ENCODE measurements around the gene PDPK1. TPM values are rescaled to one million over a fixed set of nuclear protein-coding genes. Genes with fewer than 3 reads are reported as not detected.

Gene PDPK1
- total RNA-seq, 2 donors from 2014 or later: 29.2 to 30.3 TPM

DNA sequence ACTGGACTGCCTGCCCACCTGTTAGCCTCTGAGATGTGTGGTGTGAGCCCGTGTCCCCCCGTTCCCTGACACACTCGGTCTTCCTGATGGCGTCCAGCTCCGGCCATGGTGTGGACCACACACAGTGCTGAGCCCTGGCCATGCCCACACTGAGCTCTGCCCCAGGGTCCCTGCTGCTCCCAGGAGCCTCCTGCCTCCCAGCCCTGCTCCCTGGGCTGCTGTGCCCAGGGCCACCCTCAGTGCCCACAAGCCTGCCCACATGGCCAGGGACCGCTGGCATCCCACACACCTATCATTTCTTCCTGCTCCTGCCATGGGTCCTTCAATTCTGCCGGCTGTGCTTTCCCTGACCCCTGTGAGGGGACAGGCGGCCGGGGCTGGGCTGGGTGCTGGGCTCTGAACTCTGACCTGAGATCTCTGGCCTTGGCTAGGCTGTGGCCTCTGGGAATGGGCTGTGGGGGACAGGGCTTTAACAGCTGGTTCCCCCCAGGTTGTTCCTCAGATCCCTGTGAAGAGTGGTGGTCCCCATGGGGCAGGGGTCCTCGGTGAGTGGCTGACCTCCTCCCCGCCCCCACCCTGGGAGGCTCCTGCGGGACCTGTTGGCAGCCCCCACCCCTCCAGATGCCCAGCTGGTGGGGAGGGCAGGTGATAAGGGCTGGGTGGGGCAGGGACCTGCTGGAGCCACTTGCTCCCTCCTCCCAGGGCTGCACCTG, 10.6 kb upstream of the PDPK1 start:
- Mint-ChIP-seq H3K4me3 (no peak overlapping the region), H3K36me3 (ENCODE audit: low read depth) (peaks cover 33% of the 10 kb centered on the region), H3K9me3 (no peaks in the 10 kb centered on the region), H3K4me1 (peaks cover 8% of the 10 kb centered on the region), H3K27me3 (ENCODE audit: insufficient read depth) (no peaks in the 10 kb centered on the region), H3K27ac (no peak overlapping the region)
- H3K27me3 ChIP-seq (ENCODE audit: control insufficient read depth, insufficient read depth, low read length, poor library complexity, severe bottlenecking): no peaks in the 10 kb centered on the region
- no peaks in the 10 kb centered on the region for H3K9me3 ChIP-seq (ENCODE audit: control insufficient read depth, low read length)
- no peak overlapping the region for H3K4me3 ChIP-seq (ENCODE audit: low read length)
- DNase-seq: no peak
- peaks cover 2% of the 10 kb centered on the region for H3K4me1 ChIP-seq (ENCODE audit: control insufficient read depth, insufficient read depth, low read length)
- TF ChIP-seq, protein P1, sequence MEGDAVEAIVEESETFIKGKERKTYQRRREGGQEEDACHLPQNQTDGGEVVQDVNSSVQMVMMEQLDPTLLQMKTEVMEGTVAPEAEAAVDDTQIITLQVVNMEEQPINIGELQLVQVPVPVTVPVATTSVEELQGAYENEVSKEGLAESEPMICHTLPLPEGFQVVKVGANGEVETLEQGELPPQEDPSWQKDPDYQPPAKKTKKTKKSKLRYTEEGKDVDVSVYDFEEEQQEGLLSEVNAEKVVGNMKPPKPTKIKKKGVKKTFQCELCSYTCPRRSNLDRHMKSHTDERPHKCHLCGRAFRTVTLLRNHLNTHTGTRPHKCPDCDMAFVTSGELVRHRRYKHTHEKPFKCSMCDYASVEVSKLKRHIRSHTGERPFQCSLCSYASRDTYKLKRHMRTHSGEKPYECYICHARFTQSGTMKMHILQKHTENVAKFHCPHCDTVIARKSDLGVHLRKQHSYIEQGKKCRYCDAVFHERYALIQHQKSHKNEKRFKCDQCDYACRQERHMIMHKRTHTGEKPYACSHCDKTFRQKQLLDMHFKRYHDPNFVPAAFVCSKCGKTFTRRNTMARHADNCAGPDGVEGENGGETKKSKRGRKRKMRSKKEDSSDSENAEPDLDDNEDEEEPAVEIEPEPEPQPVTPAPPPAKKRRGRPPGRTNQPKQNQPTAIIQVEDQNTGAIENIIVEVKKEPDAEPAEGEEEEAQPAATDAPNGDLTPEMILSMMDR (conservative IDR thresholded peaks at IDR 0.05): no peak
- WGBS, 2 experiments (ENCODE audit: insufficient coverage in 1 of 2, insufficient read length in 1 of 2): 97% methylated on average over 12 of the region's 12 CpGs; no CpG with 5 or more reads in 1 of the 2 experiments
- no peak overlapping the region for H3K9ac ChIP-seq (ENCODE audit: extremely low read depth, low read length, poor library complexity, severe bottlenecking)
- H3K36me3 ChIP-seq (ENCODE audit: control insufficient read depth, insufficient read depth, low read length): peaks cover 58% of the 10 kb centered on the region
- H3K27ac ChIP-seq (ENCODE audit: low read depth, low read length): no peak overlapping the region

- TF ChIP-seq, protein P1 (conservative IDR thresholded peaks at IDR 0.05): no peak
- Histone ChIP-seq H3K4me3 (ENCODE audit: low read length) (no peak overlapping the region), H3K36me3 (ENCODE audit: control insufficient read depth, insufficient read depth, low read length) (peaks cover 57% of the 10 kb centered on the region), H3K9me3 (ENCODE audit: control insufficient read depth, low read length) (no peaks in the 10 kb centered on the region), H3K27ac (ENCODE audit: low read depth, low read length) (no peak overlapping the region), H3K4me1 (ENCODE audit: control insufficient read depth, insufficient read depth, low read length) (peaks cover 2% of the 10 kb centered on the region), H3K27me3 (ENCODE audit: control insufficient read depth, insufficient read depth, low read length, poor library complexity, severe bottlenecking) (no peaks in the 10 kb centered on the region), H3K9ac (ENCODE audit: extremely low read depth, low read length, poor library complexity, severe bottlenecking) (no peak overlapping the region)
- WGBS, 2 experiments (ENCODE audit: insufficient coverage in 1 of 2, insufficient read length in 1 of 2): 95 to 100% methylated on average over 5 to 24 of the region's 24 CpGs
- Mint-ChIP-seq H3K27me3 (ENCODE audit: insufficient read depth) (peaks cover 1% of the 10 kb centered on the region), H3K4me1 (peaks cover 8% of the 10 kb centered on the region), H3K36me3 (ENCODE audit: low read depth) (peaks cover 33% of the 10 kb centered on the region), H3K4me3 (no peak overlapping the region), H3K27ac (no peak overlapping the region), H3K9me3 (no peaks in the 10 kb centered on the region)
- no peak for DNase-seq
Measured at GRCh38 chr16:2527784-2528100, 10.1 kb upstream of the PDPK1 start.

DNA sequence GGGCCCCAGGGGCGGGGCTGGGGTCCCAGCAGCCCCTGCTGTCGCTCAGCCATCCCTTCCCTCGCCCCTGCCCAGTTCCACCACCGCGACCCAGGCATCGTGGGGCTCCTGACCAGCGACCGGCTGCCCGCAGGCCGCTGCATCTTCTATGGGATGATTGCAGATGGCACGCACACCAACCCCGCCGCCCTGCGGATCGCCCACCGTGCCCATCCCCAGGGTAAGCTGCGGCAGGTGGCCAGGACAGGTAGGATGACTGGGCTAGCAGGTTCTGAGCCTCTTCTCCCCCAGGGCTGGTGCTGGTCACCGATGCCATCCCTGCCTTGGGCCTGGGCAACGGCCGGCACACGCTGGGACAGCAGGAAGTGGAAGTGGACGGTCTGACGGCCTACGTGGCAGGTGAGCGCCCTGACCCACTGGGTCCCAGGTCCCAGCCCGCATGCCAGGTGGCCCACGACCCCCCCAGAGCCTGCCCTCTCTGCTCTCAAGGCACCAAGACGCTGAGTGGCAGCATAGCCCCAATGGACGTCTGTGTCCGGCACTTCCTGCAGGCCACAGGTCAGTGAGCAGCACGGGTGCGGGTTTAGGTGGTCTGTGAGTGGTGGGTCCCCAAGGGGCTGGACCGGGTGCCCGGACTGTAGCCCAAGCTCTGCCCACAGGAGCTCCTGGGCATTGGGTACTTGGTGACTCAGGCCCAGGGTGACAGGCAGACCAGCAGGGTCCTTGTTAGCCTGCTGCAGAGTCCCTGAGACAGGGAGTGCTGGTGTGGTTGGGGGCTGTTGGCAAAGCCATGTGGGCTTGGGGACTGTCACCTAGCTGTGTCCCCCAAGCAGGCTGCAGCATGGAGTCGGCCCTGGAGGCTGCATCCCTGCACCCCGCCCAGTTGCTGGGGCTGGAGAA, 9.4 kb upstream of the PDPK1 start:
- H3K4me1 Mint-ChIP-seq: peaks cover 8% of the 10 kb centered on the region
- no peak overlapping the region for H3K9ac ChIP-seq (ENCODE audit: extremely low read depth, low read length, poor library complexity, severe bottlenecking)
- no peak overlapping the region for H3K4me3 Mint-ChIP-seq
- H3K36me3 Mint-ChIP-seq (ENCODE audit: low read depth): peaks cover 29% of the 10 kb centered on the region
- peaks cover 50% of the 10 kb centered on the region for H3K36me3 ChIP-seq (ENCODE audit: control insufficient read depth, insufficient read depth, low read length)
- H3K27me3 ChIP-seq (ENCODE audit: control insufficient read depth, insufficient read depth, low read length, poor library complexity, severe bottlenecking): no peaks in the 10 kb centered on the region
- DNase-seq: no peak
- WGBS, 2 experiments (ENCODE audit: insufficient coverage in 1 of 2, insufficient read length in 1 of 2): 94 to 98% methylated on average over 11 to 36 of the region's 36 CpGs
- no peak overlapping the region for H3K27ac Mint-ChIP-seq
- TF ChIP-seq, protein P1 (conservative IDR thresholded peaks at IDR 0.05): no peak
- H3K27ac ChIP-seq (ENCODE audit: low read depth, low read length): no peak overlapping the region
- H3K27me3 Mint-ChIP-seq (ENCODE audit: insufficient read depth): peaks cover 1% of the 10 kb centered on the region
- H3K4me3 ChIP-seq (ENCODE audit: low read length): no peak overlapping the region
- no peaks in the 10 kb centered on the region for H3K9me3 ChIP-seq (ENCODE audit: control insufficient read depth, low read length)
- H3K4me1 ChIP-seq (ENCODE audit: control insufficient read depth, insufficient read depth, low read length): peaks cover 2% of the 10 kb centered on the region
- H3K9me3 Mint-ChIP-seq: no peaks in the 10 kb centered on the region
